Stomach (tissue), 4 donors: Measurements from ENCODE around the gene SMG1.
"Not testable (repeated sequence)": the region's sequence is repeated elsewhere in the genome, so short reads cannot be mapped to it uniquely, and the experiment has no call there.

ENCODE experiments used
- EP300 ChIP-seq: sonication (generic); formaldehyde crosslinking; IDR thresholded peaks from one replicate; pipeline ENCODE4 v1.6.1; 2017; ENCODE audit warnings: antibody characterized with exemption
- POLR2A ChIP-seq, 4 donors: fragments of 450-650 bp; IDR thresholded peaks; one replicate each; pipeline ENCODE4 v1.6.1; 2016; ENCODE audit warnings: antibody characterized with exemption in 4 of 4, control low read depth in 2 of 4, mild to moderate bottlenecking in 1 of 4, moderate library complexity in 1 of 4
- TF ChIP-seq, protein P1 (sequence below), 7 experiments: fragments of 450-650 bp in 4 of 7; fragments of 200-600 bp in 3 of 7; sonication (generic) in 3 of 7; IDR thresholded peaks; one replicate each; pipeline ENCODE4 v1.5.1; 2016 to 2019; ENCODE audit warnings: antibody characterized with exemption in 7 of 7, control low read depth in 2 of 7, mild to moderate bottlenecking in 1 of 7

- TF ChIP-seq POLR2A (IDR thresholded peaks at IDR 0.05); EP300: not testable (repeated sequence)
- TF ChIP-seq, protein P1, sequence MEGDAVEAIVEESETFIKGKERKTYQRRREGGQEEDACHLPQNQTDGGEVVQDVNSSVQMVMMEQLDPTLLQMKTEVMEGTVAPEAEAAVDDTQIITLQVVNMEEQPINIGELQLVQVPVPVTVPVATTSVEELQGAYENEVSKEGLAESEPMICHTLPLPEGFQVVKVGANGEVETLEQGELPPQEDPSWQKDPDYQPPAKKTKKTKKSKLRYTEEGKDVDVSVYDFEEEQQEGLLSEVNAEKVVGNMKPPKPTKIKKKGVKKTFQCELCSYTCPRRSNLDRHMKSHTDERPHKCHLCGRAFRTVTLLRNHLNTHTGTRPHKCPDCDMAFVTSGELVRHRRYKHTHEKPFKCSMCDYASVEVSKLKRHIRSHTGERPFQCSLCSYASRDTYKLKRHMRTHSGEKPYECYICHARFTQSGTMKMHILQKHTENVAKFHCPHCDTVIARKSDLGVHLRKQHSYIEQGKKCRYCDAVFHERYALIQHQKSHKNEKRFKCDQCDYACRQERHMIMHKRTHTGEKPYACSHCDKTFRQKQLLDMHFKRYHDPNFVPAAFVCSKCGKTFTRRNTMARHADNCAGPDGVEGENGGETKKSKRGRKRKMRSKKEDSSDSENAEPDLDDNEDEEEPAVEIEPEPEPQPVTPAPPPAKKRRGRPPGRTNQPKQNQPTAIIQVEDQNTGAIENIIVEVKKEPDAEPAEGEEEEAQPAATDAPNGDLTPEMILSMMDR (IDR thresholded peaks at IDR 0.05): not testable (repeated sequence)
Observed at GRCh38 chr16:18862891-18863290, 63.3 kb downstream of the SMG1 start.
